Caco-2 (cell line): Measurements from ENCODE around the gene ADK. TPM values are rescaled to one million over a fixed set of nuclear protein-coding genes. Genes with fewer than 3 reads are reported as not detected.

ENCODE experiments used
- BruUV-seq: library from RNA; stranded (reverse); fragments of 400-500 nt; replicated peaks from 2 replicates; lab custom pipeline; 2021; lab: Mats Ljungman, UMichigan
- CTCF ChIA-PET: fragments of 300-600 bp; sonication (Branson Sonifier 250); formaldehyde crosslinking; loops from one replicate; lab custom pipeline; 2022; ENCODE audit warnings: antibody characterized with exemption; lab: Charles Lee
- POLR2A ChIA-PET: fragments of 300-600 bp; sonication (Branson Sonifier 250); formaldehyde crosslinking; loops from one replicate; lab custom pipeline; 2022; ENCODE audit warnings: antibody characterized with exemption; lab: Charles Lee
- DNase-seq, 2 experiments: peaks; one replicate each; pipeline versions ENCODE4 v3.0.0 to v3.0.0-alpha.2; 2020 to 2022
- H3K27me3 ChIP-seq: replicated peaks from 2 replicates; pipeline ENCODE4 v1.6.0; 2011; ENCODE audit warnings: low read length; ENCODE audit not compliant: control insufficient read depth, insufficient read depth
- H3K36me3 ChIP-seq: 2 replicates; pipeline ENCODE4 v1.5.1; 2011; ENCODE audit warnings: low read length; ENCODE audit not compliant: control insufficient read depth, insufficient read depth
- H3K4me1 ChIP-seq: fragments of 250-450 bp; sonication (Bioruptor Pico); 2 replicates; pipeline ENCODE4 v1.5.1; 2020; ENCODE audit warnings: mild to moderate bottlenecking
- H3K4me3 ChIP-seq: 2 replicates; pipeline ENCODE4 v1.5.1; 2011; ENCODE audit warnings: low read depth, mild to moderate bottlenecking, control low read depth, low read length
- H3K9me3 ChIP-seq: fragments of 250-450 bp; sonication (Bioruptor Pico); 2 replicates; pipeline ENCODE4 v1.5.1; 2020; ENCODE audit warnings: mild to moderate bottlenecking, moderate library complexity
- H3K27ac Mint-ChIP-seq: one replicate; pipeline ENCODE4 v1.8.0; 2022; ENCODE audit warnings: mixed read lengths; ENCODE audit not compliant: unreplicated experiment
- H3K27me3 Mint-ChIP-seq: one replicate; pipeline ENCODE4 v1.8.0; 2022; ENCODE audit warnings: mixed read lengths; ENCODE audit not compliant: insufficient read depth, unreplicated experiment
- H3K36me3 Mint-ChIP-seq: one replicate; pipeline ENCODE4 v1.8.0; 2022; ENCODE audit warnings: mild to moderate bottlenecking, mixed read lengths; ENCODE audit not compliant: insufficient read depth, unreplicated experiment
- H3K4me1 Mint-ChIP-seq: one replicate; pipeline ENCODE4 v1.8.0; 2022; ENCODE audit warnings: low read depth, mixed read lengths; ENCODE audit not compliant: unreplicated experiment
- H3K4me3 Mint-ChIP-seq: one replicate; pipeline ENCODE4 v1.8.0; 2022; ENCODE audit warnings: mild to moderate bottlenecking, moderate library complexity, mixed read lengths; ENCODE audit not compliant: unreplicated experiment
- H3K9me3 Mint-ChIP-seq: one replicate; pipeline ENCODE4 v1.8.0; 2022; ENCODE audit warnings: mixed read lengths; ENCODE audit not compliant: unreplicated experiment
- CTCF ChIP-seq, 2 experiments: fragments of 200-600 bp in 1 of 2; IDR thresholded peaks; 1 replicate in 1 of 2; 2 replicates in 1 of 2; pipeline versions ENCODE4 v1.5.1 to v1.8.0; 2011 to 2022; ENCODE audit warnings: antibody characterized with exemption in 1 of 2, control low read depth in 1 of 2, inconsistent platforms in 1 of 2, low read depth in 1 of 2, low read length in 1 of 2, mild to moderate bottlenecking in 1 of 2, moderate library complexity in 1 of 2; ENCODE audit not compliant: insufficient read depth in 1 of 2, severe bottlenecking in 1 of 2, unreplicated experiment in 1 of 2
- intact Hi-C: fragments of 100-400 bp; cut with micrococcal nuclease; formaldehyde crosslinking; loops from one replicate; pipeline ENCODE4 v1.10.0; 2022; ENCODE audit not compliant: unreplicated experiment
- total RNA-seq: library from RNA; stranded (reverse); gene quantifications from 2 replicates; pipeline ENCODE4 v1.2.3, GENCODE V29; 2022

Gene ADK
- total RNA-seq, 1 experiment from 2014 or later: 105 TPM

- H3K4me1 Mint-ChIP-seq: no peaks in the 10 kb centered on the region
- BruUV-seq: no TSS peak
- H3K9me3 ChIP-seq: no peaks in the 10 kb centered on the region
- DNase-seq: no peak
- H3K27me3 ChIP-seq: no peaks in the 10 kb centered on the region
- intact Hi-C loops: no loop called here
- no peaks in the 10 kb centered on the region for H3K4me1 ChIP-seq
- CTCF ChIA-PET: interaction anchor here (0.9 to 1.1 kb wide), 2 partner anchors 10 to 160 kb away, joined by 3 to 7 read pairs; no protein-coding TSS in a partner anchor
- H3K36me3 ChIP-seq: no peaks in the 10 kb centered on the region
- POLR2A ChIA-PET: no interaction called here
- no peaks in the 10 kb centered on the region for H3K27me3 Mint-ChIP-seq
- no peak overlapping the region for H3K27ac Mint-ChIP-seq
- no peak overlapping the region for H3K4me3 Mint-ChIP-seq
- TF ChIP-seq CTCF (IDR thresholded peaks at IDR 0.05; ENCODE audit: insufficient read depth in 1 of 2, low read depth in 1 of 2, low read length in 1 of 2, severe bottlenecking in 1 of 2, unreplicated experiment in 1 of 2): no peak
- no peaks in the 10 kb centered on the region for H3K9me3 Mint-ChIP-seq
- H3K36me3 Mint-ChIP-seq: peaks cover 9% of the 10 kb centered on the region
- no peak overlapping the region for H3K4me3 ChIP-seq
Observed at GRCh38 chr10:74419491-74419951, 268.5 kb downstream of the ADK start.

GRCh38 chr10:74419958-74420375, 268.9 kb downstream of the ADK start:
- Mint-ChIP-seq H3K36me3 (peaks cover 9% of the 10 kb centered on the region), H3K4me3 (no peak overlapping the region), H3K9me3 (no peaks in the 10 kb centered on the region), H3K27ac (no peak overlapping the region), H3K27me3 (no peaks in the 10 kb centered on the region), H3K4me1 (no peaks in the 10 kb centered on the region)
- intact Hi-C loops: loop anchor here (2.0 kb wide), 1 partner anchor 603 kb away; no protein-coding TSS in a partner anchor
- DNase-seq: peak in 1 of 2 experiments; percentile 46
- Histone ChIP-seq H3K27me3 (no peaks in the 10 kb centered on the region), H3K36me3 (no peaks in the 10 kb centered on the region), H3K4me1 (no peaks in the 10 kb centered on the region), H3K4me3 (no peak overlapping the region), H3K9me3 (no peaks in the 10 kb centered on the region)
- ChIA-PET CTCF (interaction anchor here (0.9 to 1.1 kb wide), 2 partner anchors 10 to 161 kb away, joined by 3 to 7 read pairs; no protein-coding TSS in a partner anchor), POLR2A (no interaction called here)
- BruUV-seq: no TSS peak
- peak; percentile 43 to 47 for TF ChIP-seq CTCF (IDR thresholded peaks at IDR 0.05; ENCODE audit: insufficient read depth in 1 of 2, low read depth in 1 of 2, low read length in 1 of 2, severe bottlenecking in 1 of 2, unreplicated experiment in 1 of 2)

GRCh38 chr10:74424565-74424964, 273.5 kb downstream of the ADK start:
- no peaks in the 10 kb centered on the region for H3K4me1 Mint-ChIP-seq
- no peak for DNase-seq
- CTCF ChIA-PET: no interaction called here
- no peak overlapping the region for H3K4me3 Mint-ChIP-seq
- H3K36me3 ChIP-seq: no peaks in the 10 kb centered on the region
- H3K9me3 ChIP-seq: no peaks in the 10 kb centered on the region
- no TSS peak for BruUV-seq
- no peak for TF ChIP-seq CTCF (IDR thresholded peaks at IDR 0.05; ENCODE audit: insufficient read depth in 1 of 2, low read depth in 1 of 2, low read length in 1 of 2, severe bottlenecking in 1 of 2, unreplicated experiment in 1 of 2)
- no peak overlapping the region for H3K4me3 ChIP-seq
- peaks cover 9% of the 10 kb centered on the region for H3K36me3 Mint-ChIP-seq
- no peaks in the 10 kb centered on the region for H3K4me1 ChIP-seq
- no peaks in the 10 kb centered on the region for H3K27me3 Mint-ChIP-seq
- H3K27me3 ChIP-seq: no peaks in the 10 kb centered on the region
- no peaks in the 10 kb centered on the region for H3K9me3 Mint-ChIP-seq
- intact Hi-C loops: no loop called here
- POLR2A ChIA-PET: no interaction called here
- no peak overlapping the region for H3K27ac Mint-ChIP-seq
